Ovary (tissue), 10 donors: Measurements from ENCODE around the gene CIAO3. TPM values are rescaled to one million over a fixed set of nuclear protein-coding genes. Genes with fewer than 3 reads are reported as not detected.
A peak's percentile ranks its signal among the peaks of the same experiment; 100 is the strongest.

Source experiments
- DNase-seq, 5 donors: peaks; one replicate each; pipeline ENCODE4 v3.0.0-alpha.2; 2019 to 2020
- H3K27ac ChIP-seq, 2 donors: fragments of 200-600 bp; one replicate each; pipeline versions ENCODE4 v1.5.1 to v1.8.0; 2019 to 2022
- H3K27me3 ChIP-seq: fragments of 200-600 bp; one replicate; pipeline ENCODE4 v1.8.0; 2022
- H3K36me3 ChIP-seq: fragments of 200-600 bp; sonication (generic); one replicate; pipeline ENCODE4 v1.5.1; 2019
- H3K4me1 ChIP-seq: one replicate; pipeline ENCODE4 v1.8.1; 2013; ENCODE audit warnings: mild to moderate bottlenecking, moderate library complexity; ENCODE audit not compliant: insufficient read depth
- H3K4me3 ChIP-seq: fragments of 200-600 bp; sonication (generic); one replicate; pipeline ENCODE4 v1.5.1; 2017
- H3K9me3 ChIP-seq, 2 donors: fragments of 200-600 bp in 1 of 2; sonication (generic) in 1 of 2; one replicate each; pipeline versions ENCODE4 v1.5.1 to v1.8.1; 2013 to 2019; ENCODE audit warnings: mild to moderate bottlenecking in 1 of 2, moderate library complexity in 1 of 2
- CTCF ChIP-seq, 3 donors: fragments of 450-650 bp in 2 of 3; fragments of 200-600 bp in 1 of 3; IDR thresholded peaks; one replicate each; pipeline versions ENCODE4 v1.5.1 to v1.8.0; 2016 to 2022; ENCODE audit warnings: antibody characterized with exemption in 3 of 3, mild to moderate bottlenecking in 1 of 3
- EP300 ChIP-seq: sonication (generic); formaldehyde crosslinking; IDR thresholded peaks from one replicate; pipeline ENCODE4 v1.6.1; 2017; ENCODE audit warnings: antibody characterized with exemption
- POLR2A ChIP-seq: fragments of 450-650 bp; IDR thresholded peaks from one replicate; pipeline ENCODE4 v1.6.1; 2017; ENCODE audit warnings: antibody characterized with exemption, mild to moderate bottlenecking, moderate library complexity
- WGBS, 3 donors: extraction: QIAGEN DNeasy Blood & Tissue Kit in 1 of 3; methylation state at CpG; one replicate each; pipeline versions ENCODE4 v1.1.5 to v1.1.7; 2013 to 2017; 5-methylcytosine and 5-hydroxymethylcytosine counted together
- intact Hi-C, 4 donors: fragments of 100-400 bp; cut with DNase I; formaldehyde crosslinking; loops; one replicate each; pipeline versions ENCODE4 v1.11.0 to v1.15.1; 2022 to 2023
- long read RNA-seq, 3 donors: library from polyadenylated mRNA in 2 of 3; unstranded in 2 of 3; transcript quantifications; one replicate each; pipeline ENCODE4 v2.0.0 and lab custom pipeline, GENCODE V29; 2021 to 2026
- polyA plus RNA-seq, 2 donors: library from polyadenylated mRNA; stranded (reverse); fragments of 200-250 nt in 1 of 2; fragments of 350-450 nt in 1 of 2; fragmentation: Illumina TruSeq in 1 of 2; extraction: RNeasy Lipid Tissue Mini Kit (QIAGEN cat#74804) in 1 of 2; gene quantifications; one replicate each; pipeline ENCODE4 v1.2.3, GENCODE V29; 2013 to 2014
- total RNA-seq, 7 donors: library from RNA; depleted of rRNA in 2 of 7; stranded (reverse); fragments of >200 nt in 2 of 7; fragmentation: NEBNext Ultra II Directional in 3 of 7; extraction: Animal tissue kit (Norgen Biotek cat#: 25700) in 3 of 7; gene quantifications; one replicate each; pipeline versions ENCODE4 v1.1.0 to v1.2.4, GENCODE V29; 2016 to 2023
- donor health status: DM: no; HTN: no; CAD: no; lungs with moderate emphysema.
- donor health status: DM: no; HTN: no; CAD: no.
- donor health status: Bipolar disorder and iron deficiency.
- donor health status: DM: yes; HTN: yes; CAD: no.
- donor health status: DM: no; HTN: no; CAD: no.
- donor health status: DM: yes; HTN: yes; CAD: no.

Gene CIAO3
- total RNA-seq (10 to 100 TPM; 20.8 to 32.5 (median 22.2) TPM), polyA plus RNA-seq (10 to 100 TPM in 1 of 2 donors, 1 to 10 TPM in 1; 8.5 to 18.0 TPM)
- long read RNA-seq, donor 1, transcript CIAO3-211 (10 exons, 1,918 nt): minor isoform, 5 of 144 reads
- long read RNA-seq, donor 1, transcript CIAO3-201 (11 exons, 2,112 nt): major isoform, 88 of 144 reads
- long read RNA-seq, donor 1, partial matches to known transcripts: 24 of 144 reads
- long read RNA-seq, donor 1, other reads (novel, unspliced or antisense): 17 of 144 reads
- long read RNA-seq, donor 2, partial matches to known transcripts: 0 of 4 reads
- long read RNA-seq, donor 2, other reads (novel, unspliced or antisense): 0 of 4 reads
- long read RNA-seq, donor 3, transcript CIAO3-201 (11 exons, 2,112 nt): major isoform, 35 of 65 reads
- long read RNA-seq, donor 3, partial matches to known transcripts: 4 of 65 reads
- long read RNA-seq, donor 3, other reads (novel, unspliced or antisense): 16 of 65 reads

GRCh38 chr16:740764-741505 is at the start of gene CIAO3:
Gene CIAO3, minus strand, starts transcription at chr16:740997. Its CDS starts 12 bp downstream, at chr16:740985.
- Histone ChIP-seq H3K4me1 (peaks cover 9% of the 10 kb centered on the region), H3K9me3 (no peaks in the 10 kb centered on the region), H3K27ac (no peak within 1 kb of the TSS), H3K4me3 (peak within 1 kb of the TSS; percentile 76), H3K36me3 (no peaks in the 10 kb centered on the region), H3K27me3 (no peaks in the 10 kb centered on the region)
- intact Hi-C loops: no loop called here
- peak; percentile 84 to 93 (median 90) for DNase-seq
- no peak for TF ChIP-seq EP300
- TF ChIP-seq CTCF (IDR thresholded peaks at IDR 0.05): peak; percentile 89 to 100 (median 97)
- TF ChIP-seq POLR2A: peak; percentile 51
- 0 to 1% (median 1%) methylated on average over 60 to 79 of the region's 79 CpGs for WGBS, 3 donors

- Histone ChIP-seq H3K27me3 (no peaks in the 10 kb centered on the region), H3K27ac (no peak overlapping the region), H3K36me3 (no peaks in the 10 kb centered on the region), H3K4me1 (peaks cover 10% of the 10 kb centered on the region), H3K9me3 (no peaks in the 10 kb centered on the region), H3K4me3 (no peak overlapping the region)
- 92 to 95% (median 92%) methylated on average over 17 of the region's 17 CpGs for WGBS, 3 donors
- no peak for DNase-seq
- no peak for TF ChIP-seq POLR2A
- no peak for TF ChIP-seq EP300
- TF ChIP-seq CTCF (IDR thresholded peaks at IDR 0.05): no peak
- intact Hi-C loops: no loop called here
These were observed 49.3 kb upstream of the CIAO3 start for GRCh38 chr16:790086-790485.

- no peaks in the 10 kb centered on the region for H3K9me3 ChIP-seq
- H3K4me1 ChIP-seq: peaks cover 10% of the 10 kb centered on the region
- no peak for DNase-seq
- H3K27ac ChIP-seq: no peak overlapping the region
- no peak for TF ChIP-seq POLR2A
- no peak for TF ChIP-seq CTCF (IDR thresholded peaks at IDR 0.05)
- no peak for TF ChIP-seq EP300
- H3K36me3 ChIP-seq: no peaks in the 10 kb centered on the region
- WGBS, 3 donors: 58 to 65% (median 65%) methylated on average over 23 to 33 of the region's 33 CpGs
- H3K27me3 ChIP-seq: no peaks in the 10 kb centered on the region
- H3K4me3 ChIP-seq: peak overlapping the region; percentile 50
- intact Hi-C loops: no loop called here
These were observed 48.5 kb upstream of the CIAO3 start for GRCh38 chr16:789191-789850.

GRCh38 chr16:788399-789126 is 47.8 kb upstream of the CIAO3 start, which contains the start of gene CHTF18:
Gene CHTF18, plus strand, starts transcription at chr16:788620. Its CDS starts 65 bp downstream, at chr16:788685.
- H3K36me3 ChIP-seq: no peaks in the 10 kb centered on the region
- H3K27me3 ChIP-seq: no peaks in the 10 kb centered on the region
- H3K27ac ChIP-seq: no peak within 1 kb of the TSS
- peak; percentile 90 to 96 (median 93) for DNase-seq
- peak within 1 kb of the TSS; percentile 88 for H3K4me3 ChIP-seq
- H3K4me1 ChIP-seq: peaks cover 13% of the 10 kb centered on the region
- H3K9me3 ChIP-seq: no peaks in the 10 kb centered on the region
- TF ChIP-seq EP300 (no peak), POLR2A (no peak), CTCF (IDR thresholded peaks at IDR 0.05) (no peak)
- intact Hi-C loops: no loop called here
- 0 to 1% (median 1%) methylated on average over 47 to 95 of the region's 97 CpGs for WGBS, 3 donors
